ENCODE data around the gene CLIC5.

Gene CLIC5

GRCh38 chr6:45990162-45990561 lies 25.5 kb downstream of the CLIC5 start:
- in situ Hi-C loops (cut with HindIII; ENCODE audit: low sequenced_read_pairs), result no loop called here
- no peak for TF ChIP-seq CTCF (IDR thresholded peaks at IDR 0.05; ENCODE audit: low read depth, low read length)
- DNase-seq (ENCODE audit: low read depth, low spot score), result no peak

GRCh38 chr6:45988635-45989034 lies 27.0 kb downstream of the CLIC5 start:
- TF ChIP-seq CTCF (IDR thresholded peaks at IDR 0.05; ENCODE audit: low read depth, low read length), result no peak
- in situ Hi-C loops (cut with HindIII; ENCODE audit: low sequenced_read_pairs), result no loop called here
- DNase-seq (ENCODE audit: low read depth, low spot score), result no peak
- no peak overlapping the region for H3K4me3 ChIP-seq (ENCODE audit: low read depth, low read length)

More at GRCh38 chr6:45990162-45990561, 25.5 kb downstream of the CLIC5 start:
- no peak overlapping the region for H3K4me3 ChIP-seq (ENCODE audit: low read depth, low read length)

GRCh38 chr6:45987856-45988255 lies 27.8 kb downstream of the CLIC5 start:
- in situ Hi-C loops (cut with HindIII; ENCODE audit: low sequenced_read_pairs), result no loop called here

DNA sequence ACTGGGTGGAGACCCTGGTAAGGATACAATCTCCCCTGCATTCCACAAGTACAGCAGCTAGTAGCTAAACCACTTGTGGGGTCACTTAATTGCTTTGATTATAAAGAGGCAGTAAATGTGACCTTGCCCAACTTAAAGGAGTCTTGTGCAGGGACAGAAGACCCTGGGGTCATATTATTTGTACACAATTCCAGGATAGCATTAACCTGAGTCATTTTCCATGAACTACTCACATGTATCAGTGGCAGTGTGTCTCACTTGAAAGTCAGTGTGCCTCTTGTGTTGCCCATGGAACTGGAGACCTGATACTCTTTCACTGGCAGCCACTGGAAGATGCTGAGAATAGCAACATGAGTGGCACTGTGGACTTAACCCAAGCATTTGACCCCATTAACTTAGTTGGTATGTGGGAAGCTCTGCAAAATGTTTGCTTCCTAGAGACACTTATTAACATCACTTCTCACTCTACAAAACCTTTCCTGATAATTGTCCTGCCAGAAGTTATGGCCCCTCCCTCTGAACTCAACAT lies 28.9 kb downstream of the CLIC5 start:
- no peak for TF ChIP-seq CTCF (IDR thresholded peaks at IDR 0.05; ENCODE audit: low read depth, low read length)
- H3K4me3 ChIP-seq (ENCODE audit: low read depth, low read length), result no peak overlapping the region

More at GRCh38 chr6:45987856-45988255, 27.8 kb downstream of the CLIC5 start:
- TF ChIP-seq CTCF (IDR thresholded peaks at IDR 0.05; ENCODE audit: low read depth, low read length), result no peak
- DNase-seq (ENCODE audit: low read depth, low spot score), result no peak
- H3K4me3 ChIP-seq (ENCODE audit: low read depth, low read length), result no peak overlapping the region

DNA sequence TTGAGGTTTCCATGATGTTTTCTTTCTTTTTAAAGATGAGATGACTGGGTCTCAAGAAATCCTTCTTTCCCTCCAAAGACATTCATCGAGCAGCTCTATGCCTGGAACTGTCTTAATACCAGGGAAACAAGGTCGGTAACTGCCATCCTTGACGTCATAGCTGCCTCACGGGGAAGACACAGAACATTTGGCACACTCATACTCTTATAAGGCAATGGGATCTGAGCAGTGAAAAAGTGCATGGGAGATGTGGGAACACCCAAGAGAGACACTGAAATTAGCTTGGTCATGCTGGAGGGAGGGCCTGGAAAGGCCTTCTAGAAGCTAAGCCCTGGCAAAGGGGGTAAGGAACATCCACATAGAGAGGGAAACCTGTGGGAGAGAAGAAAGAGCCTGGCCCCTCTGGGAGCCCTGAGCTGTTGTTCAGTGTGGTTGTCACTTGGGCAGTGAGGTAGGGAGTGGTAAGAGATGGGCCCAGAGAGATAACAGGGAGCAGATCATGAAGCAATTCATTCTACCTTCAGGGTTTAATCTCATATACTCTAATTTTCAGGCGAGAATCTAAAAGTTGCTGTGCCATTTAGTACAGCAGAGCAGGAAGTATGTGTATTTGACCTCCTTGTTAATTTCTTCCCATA lies 30.8 kb downstream of the CLIC5 start:
- no peak for DNase-seq (ENCODE audit: low read depth, low spot score)
- H3K4me3 ChIP-seq (ENCODE audit: low read depth, low read length), result no peak overlapping the region
- TF ChIP-seq CTCF (IDR thresholded peaks at IDR 0.05; ENCODE audit: low read depth, low read length), result no peak
- in situ Hi-C loops (cut with HindIII; ENCODE audit: low sequenced_read_pairs), result no loop called here

More for the DNA sequence above, 28.9 kb downstream of the CLIC5 start:
- in situ Hi-C loops (cut with HindIII; ENCODE audit: low sequenced_read_pairs), result no loop called here
- DNase-seq (ENCODE audit: low read depth, low spot score), result no peak

GRCh38 chr6:45984347-45984746 lies 31.3 kb downstream of the CLIC5 start:
- in situ Hi-C loops (cut with HindIII; ENCODE audit: low sequenced_read_pairs), result no loop called here
- DNase-seq (ENCODE audit: low read depth, low spot score), result no peak
- TF ChIP-seq CTCF (IDR thresholded peaks at IDR 0.05; ENCODE audit: low read depth, low read length), result no peak
- no peak overlapping the region for H3K4me3 ChIP-seq (ENCODE audit: low read depth, low read length)

All from astrocyte of the spinal cord (primary cell).